OCI-LY7 (cell line): Measurements from ENCODE around the gene RAD23B. TPM values are rescaled to one million over a fixed set of nuclear protein-coding genes. Genes with fewer than 3 reads are reported as not detected.
A peak's percentile ranks its signal among the peaks of the same experiment; 100 is the strongest.

Experiments
- BruUV-seq: library from RNA; stranded (reverse); fragments of 400-500 nt; replicated peaks from 2 replicates; lab custom pipeline; 2021; lab: Mats Ljungman, UMichigan
- CTCF ChIA-PET: fragments of 300-600 bp; sonication (Branson Sonifier 250); formaldehyde crosslinking; loops from one replicate; lab custom pipeline; 2022; ENCODE audit warnings: antibody characterized with exemption; ENCODE audit not compliant: unreplicated experiment; lab: Charles Lee
- POLR2A ChIA-PET: fragments of 300-600 bp; sonication (Branson Sonifier 250); formaldehyde crosslinking; loops from one replicate; lab custom pipeline; 2022; ENCODE audit warnings: antibody characterized with exemption; lab: Charles Lee
- DNase-seq: peaks from one replicate; pipeline ENCODE4 v3.0.0-alpha.2; 2015; ENCODE audit warnings: low spot score
- H2AFZ ChIP-seq: fragments of 200-600 bp; sonication (generic), shearing (Covaris generic); 2 replicates; pipeline ENCODE4 v1.6.1; 2014; ENCODE audit warnings: mild to moderate bottlenecking, antibody characterized with exemption, low read length, moderate library complexity
- H3K27ac ChIP-seq: fragments of 200-600 bp; sonication (generic); 2 replicates; pipeline ENCODE4 v1.5.1; 2014; ENCODE audit warnings: mixed run types, low read depth, mild to moderate bottlenecking, moderate library complexity, low read length, inconsistent platforms; ENCODE audit not compliant: poor library complexity, severe bottlenecking
- H3K36me3 ChIP-seq: fragments of 200-600 bp; sonication (generic); 2 replicates; pipeline ENCODE4 v1.6.1; 2014; ENCODE audit warnings: mild to moderate bottlenecking, antibody characterized with exemption, low read length, moderate library complexity, mixed read lengths; ENCODE audit not compliant: insufficient read depth
- H3K4me1 ChIP-seq: fragments of 200-600 bp; sonication (generic); 2 replicates; pipeline ENCODE4 v1.5.1; 2014; ENCODE audit warnings: mild to moderate bottlenecking, low read length; ENCODE audit not compliant: insufficient read depth, poor library complexity, severe bottlenecking
- H3K4me2 ChIP-seq: fragments of 200-600 bp; sonication (generic); 2 replicates; pipeline ENCODE4 v1.6.1; 2014; ENCODE audit warnings: mild to moderate bottlenecking, low read length
- H3K4me3 ChIP-seq: fragments of 200-600 bp; sonication (generic); 2 replicates; pipeline ENCODE4 v1.5.1; 2014; ENCODE audit warnings: mild to moderate bottlenecking, low read depth, low read length; ENCODE audit not compliant: poor library complexity, severe bottlenecking
- H3K79me2 ChIP-seq: fragments of 200-600 bp; sonication (generic); 2 replicates; pipeline ENCODE4 v1.6.1; 2016; ENCODE audit warnings: low read depth, mild to moderate bottlenecking, low read length, moderate library complexity, mixed read lengths; ENCODE audit not compliant: insufficient read depth
- H3K9me2 ChIP-seq: fragments of 200-600 bp; sonication (generic); 2 replicates; pipeline ENCODE4 v1.6.1; 2016; ENCODE audit warnings: mild to moderate bottlenecking, low read length, mixed read lengths; ENCODE audit not compliant: insufficient read depth
- H3K9me3 ChIP-seq: fragments of 200-600 bp; sonication (generic); 2 replicates; pipeline ENCODE4 v1.6.1; 2014; ENCODE audit warnings: mild to moderate bottlenecking, mixed run types, low read length, mixed read lengths
- H4K20me1 ChIP-seq: fragments of 200-600 bp; sonication (generic); 2 replicates; pipeline ENCODE4 v1.6.1; 2014; ENCODE audit warnings: mild to moderate bottlenecking, antibody characterized with exemption, low read length, moderate library complexity, mixed read lengths; ENCODE audit not compliant: insufficient read depth
- EZH2phosphoT487 ChIP-seq: fragments of 200-600 bp; sonication (generic); IDR thresholded peaks from 2 replicates; pipeline ENCODE4 v1.6.1; 2018; ENCODE audit warnings: low read depth, borderline replicate concordance, mild to moderate bottlenecking, mixed run types, antibody characterized with exemption, low read length, moderate library complexity, mixed read lengths
- intact Hi-C: fragments of 100-400 bp; cut with micrococcal nuclease; formaldehyde crosslinking; loops from one replicate; pipeline ENCODE4 v1.10.0; 2022; ENCODE audit not compliant: unreplicated experiment
- total RNA-seq, 2 experiments: library from RNA; depleted of rRNA in 1 of 2; stranded (reverse); fragments of >200 nt in 1 of 2; shearing (Covaris generic) in 1 of 2; gene quantifications; 2 replicates each; pipeline ENCODE4 v1.2.3, GENCODE V29; 2014 to 2022
- TF ChIP-seq, protein P1 (sequence below): fragments of 200-600 bp; sonication (generic); conservative IDR thresholded peaks from 2 replicates; pipeline ENCODE4 v1.5.1; 2014; ENCODE audit warnings: mild to moderate bottlenecking, antibody characterized with exemption, low read length, moderate library complexity, mixed read lengths

RAD23B gene
- total RNA-seq, 2 experiments from 2014 or later, result 67.3 to 120 TPM

DNA sequence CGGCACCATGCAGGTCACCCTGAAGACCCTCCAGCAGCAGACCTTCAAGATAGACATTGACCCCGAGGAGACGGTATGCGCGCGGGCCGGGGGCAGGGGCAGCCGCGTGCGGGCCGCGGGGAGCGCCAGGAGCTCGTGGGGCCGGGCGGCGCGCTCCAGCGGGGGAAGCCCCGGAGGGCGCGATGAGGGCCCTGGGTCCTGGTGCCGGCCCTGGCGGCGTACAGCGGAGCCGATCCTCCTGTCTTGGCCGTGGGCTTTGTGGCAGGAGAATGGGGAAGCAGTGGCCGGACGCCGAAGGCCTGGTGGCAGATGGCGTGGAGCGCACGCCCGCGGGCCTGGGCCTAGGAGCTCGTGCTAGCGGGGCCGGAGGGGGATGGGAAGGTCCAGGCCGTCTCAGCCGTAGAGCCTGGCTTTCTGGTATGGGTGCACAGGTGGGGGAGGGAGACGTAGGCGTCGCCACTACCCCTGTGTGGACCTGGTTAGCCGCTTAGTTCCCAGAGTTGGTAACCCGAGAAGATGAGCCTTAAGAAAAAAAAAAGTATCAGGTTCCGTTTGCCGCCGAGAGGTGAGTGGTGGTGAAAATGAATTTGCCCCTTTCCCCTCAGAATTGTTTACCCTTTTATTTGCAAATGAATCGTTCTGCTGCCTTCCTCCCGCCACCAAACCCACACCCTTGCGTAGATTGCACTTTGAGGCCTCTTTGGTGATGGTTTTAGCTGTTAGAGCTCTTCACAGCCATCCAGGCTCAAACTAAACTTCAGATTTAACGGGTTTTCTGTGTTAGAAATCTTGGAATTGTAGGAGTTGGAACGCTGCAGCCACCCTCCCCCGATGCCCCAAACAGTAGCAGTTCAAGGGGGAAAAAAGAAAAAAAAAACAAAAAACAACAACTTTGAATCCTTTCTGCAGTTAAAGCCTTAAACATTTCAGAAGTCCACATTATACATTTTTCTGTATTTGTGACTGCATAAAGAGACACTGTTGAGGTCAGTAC lies 841 bp downstream of the RAD23B start:
- Histone ChIP-seq H2AFZ (no peak overlapping the region; the same call in 1 of the 2 replicates), H3K9me3 (no peaks in the 10 kb centered on the region), H3K27ac (peak overlapping the region; percentile 85), H3K4me2 (peak overlapping the region; percentile 79), H3K4me3 (peak overlapping the region; percentile 94), H3K36me3 (peaks cover 41% of the 10 kb centered on the region), H3K79me2 (peaks cover 65% of the 10 kb centered on the region), H3K9me2 (no peaks in the 10 kb centered on the region), H3K4me1 (peaks cover 28% of the 10 kb centered on the region), H4K20me1 (peaks cover 26% of the 10 kb centered on the region)
- ChIA-PET POLR2A (interaction anchor here (0.6 to 1.8 kb wide), 6 partner anchors 10 to 32 kb away, joined by 3 to 8 read pairs (median 4); no protein-coding TSS in a partner anchor), CTCF (interaction anchor here (0.7 kb wide), 1 partner anchor 57 kb away, joined by 3 read pairs; no protein-coding TSS in a partner anchor)
- peak; percentile 89 for DNase-seq
- intact Hi-C loops, result loop anchor here (2.0 to 10.0 kb wide), 3 partner anchors 15 to 529 kb away; no protein-coding TSS in a partner anchor
- no peak for TF ChIP-seq EZH2phosphoT487
- TF ChIP-seq, protein P1, sequence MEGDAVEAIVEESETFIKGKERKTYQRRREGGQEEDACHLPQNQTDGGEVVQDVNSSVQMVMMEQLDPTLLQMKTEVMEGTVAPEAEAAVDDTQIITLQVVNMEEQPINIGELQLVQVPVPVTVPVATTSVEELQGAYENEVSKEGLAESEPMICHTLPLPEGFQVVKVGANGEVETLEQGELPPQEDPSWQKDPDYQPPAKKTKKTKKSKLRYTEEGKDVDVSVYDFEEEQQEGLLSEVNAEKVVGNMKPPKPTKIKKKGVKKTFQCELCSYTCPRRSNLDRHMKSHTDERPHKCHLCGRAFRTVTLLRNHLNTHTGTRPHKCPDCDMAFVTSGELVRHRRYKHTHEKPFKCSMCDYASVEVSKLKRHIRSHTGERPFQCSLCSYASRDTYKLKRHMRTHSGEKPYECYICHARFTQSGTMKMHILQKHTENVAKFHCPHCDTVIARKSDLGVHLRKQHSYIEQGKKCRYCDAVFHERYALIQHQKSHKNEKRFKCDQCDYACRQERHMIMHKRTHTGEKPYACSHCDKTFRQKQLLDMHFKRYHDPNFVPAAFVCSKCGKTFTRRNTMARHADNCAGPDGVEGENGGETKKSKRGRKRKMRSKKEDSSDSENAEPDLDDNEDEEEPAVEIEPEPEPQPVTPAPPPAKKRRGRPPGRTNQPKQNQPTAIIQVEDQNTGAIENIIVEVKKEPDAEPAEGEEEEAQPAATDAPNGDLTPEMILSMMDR, result no peak
- BruUV-seq, result no TSS peak

DNA sequence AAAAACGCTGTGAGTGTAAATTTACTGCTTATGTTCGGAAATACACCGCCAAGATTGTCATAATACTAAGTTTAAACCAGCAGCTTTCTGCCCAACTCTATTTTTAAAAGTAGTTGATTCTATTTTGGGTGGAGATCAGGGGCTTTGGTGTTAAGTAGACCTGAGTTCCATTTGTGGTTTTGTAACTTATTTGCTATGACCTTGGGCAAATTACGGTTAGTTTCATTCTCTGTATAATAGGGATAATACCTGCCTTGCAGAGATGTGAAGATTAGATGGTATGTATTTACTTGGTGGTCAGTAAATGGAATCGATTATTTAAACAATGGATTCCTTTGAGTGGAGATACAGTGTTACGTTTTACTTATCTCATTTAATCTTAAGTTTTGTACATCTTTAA lies 1.6 kb downstream of the RAD23B start:
- no peaks in the 10 kb centered on the region for H3K9me3 ChIP-seq
- H3K27ac ChIP-seq, result peak overlapping the region; percentile 85
- intact Hi-C loops, result loop anchor here (2.0 to 10.0 kb wide), 3 partner anchors 14 to 530 kb away; no protein-coding TSS in a partner anchor
- peaks cover 72% of the 10 kb centered on the region for H3K79me2 ChIP-seq
- no peak overlapping the region for H2AFZ ChIP-seq
- BruUV-seq, result no TSS peak
- peaks cover 45% of the 10 kb centered on the region for H3K36me3 ChIP-seq
- peak overlapping the region; percentile 79 for H3K4me2 ChIP-seq
- TF ChIP-seq EZH2phosphoT487, result no peak
- TF ChIP-seq, protein P1, result no peak
- DNase-seq, result peak; percentile 26
- peaks cover 30% of the 10 kb centered on the region for H4K20me1 ChIP-seq
- ChIA-PET POLR2A (interaction anchor here (1.1 to 1.8 kb wide), 3 partner anchors 14 to 32 kb away, joined by 4 to 8 read pairs (median 5); no protein-coding TSS in a partner anchor), CTCF (no interaction called here)
- H3K4me3 ChIP-seq, result peak overlapping the region; percentile 94
- H3K4me1 ChIP-seq, result peaks cover 28% of the 10 kb centered on the region
- no peaks in the 10 kb centered on the region for H3K9me2 ChIP-seq
